DMS153 treated with DMSO at 0.1 percent for 48 hours (cell line): ENCODE results near the gene DDX41.

Source experiments
- DNase-seq: peaks from one replicate; lab custom pipeline; 2025; ENCODE audit not compliant: unreplicated experiment; lab: John Stamatoyannopoulos, UW

DDX41 gene

GRCh38 chr5:177514541-177514940, 2.2 kb downstream of the DDX41 start:
- no peak for DNase-seq

GRCh38 chr5:177513500-177513899, 3.3 kb downstream of the DDX41 start:
- DNase-seq: no peak

- no peak for DNase-seq
These were observed 3.9 kb downstream of the DDX41 start for GRCh38 chr5:177512736-177513380.

- no peak for DNase-seq
These were observed 4.7 kb downstream of the DDX41 start for GRCh38 chr5:177511796-177512675.

GRCh38 chr5:177511181-177511580, 5.6 kb downstream of the DDX41 start:
- DNase-seq: no peak

- DNase-seq: no peak
These were observed 6.2 kb downstream of the DDX41 start for GRCh38 chr5:177510567-177511053.

- DNase-seq: no peak
These were observed 6.7 kb downstream of the DDX41 start for GRCh38 chr5:177509991-177510566.

GRCh38 chr5:177509381-177509951, 7.3 kb downstream of the DDX41 start, which contains the start of gene DOK3:
DOK3 (minus strand) TSS chr5:177509826; CDS start chr5:177509540, 286 bp downstream.
- no peak for DNase-seq

- DNase-seq: no peak
These were observed 7.9 kb downstream of the DDX41 start for GRCh38 chr5:177508837-177509236.

GRCh38 chr5:177508221-177508611, 8.5 kb downstream of the DDX41 start:
- no peak for DNase-seq

- no peak for DNase-seq
These were observed 9.1 kb downstream of the DDX41 start for GRCh38 chr5:177507596-177508220.

GRCh38 chr5:177507165-177507564, 9.6 kb downstream of the DDX41 start:
- no peak for DNase-seq

GRCh38 chr5:177505075-177505474, 11.7 kb downstream of the DDX41 start:
- no peak for DNase-seq

GRCh38 chr5:177504086-177505056, 12.4 kb downstream of the DDX41 start:
- DNase-seq: no peak

GRCh38 chr5:177503351-177504085, 13.2 kb downstream of the DDX41 start:
- DNase-seq: no peak

GRCh38 chr5:177502886-177503285, 13.9 kb downstream of the DDX41 start:
- DNase-seq: no peak

GRCh38 chr5:177501874-177502678, 14.7 kb downstream of the DDX41 start:
- DNase-seq: no peak
